H9 (cell line): Measurements from ENCODE around the gene POLDIP3. TPM values are rescaled to one million over a fixed set of nuclear protein-coding genes. Genes with fewer than 3 reads are reported as not detected.

Experiments used
- DNase-seq: peaks from one replicate; pipeline ENCODE4 v3.0.0-alpha.2; 2017
- H2AFZ ChIP-seq: one replicate; pipeline ENCODE4 v1.6.1; 2013; ENCODE audit warnings: mild to moderate bottlenecking, low read length, control low read depth, moderate library complexity
- H2AK5ac ChIP-seq: 2 replicates; pipeline ENCODE4 v1.6.1; 2013; ENCODE audit warnings: low read length, control low read depth, mixed read lengths; ENCODE audit not compliant: insufficient read length
- H2BK120ac ChIP-seq: one replicate; pipeline ENCODE4 v1.6.1; 2013; ENCODE audit warnings: low read depth, mild to moderate bottlenecking, low read length, control low read depth, inconsistent platforms; ENCODE audit not compliant: poor library complexity, severe bottlenecking
- H2BK12ac ChIP-seq: 2 replicates; pipeline ENCODE4 v1.6.1; 2013; ENCODE audit warnings: low read length, control low read depth, mixed read lengths, low read depth; ENCODE audit not compliant: insufficient read length
- H2BK15ac ChIP-seq: 2 replicates; pipeline ENCODE4 v1.6.1; 2013; ENCODE audit warnings: low read depth, low read length, control low read depth
- H2BK20ac ChIP-seq: one replicate; pipeline ENCODE4 v1.6.1; 2013; ENCODE audit warnings: low read depth, mild to moderate bottlenecking, low read length, control low read depth, inconsistent platforms; ENCODE audit not compliant: poor library complexity, severe bottlenecking
- H2BK5ac ChIP-seq: 2 replicates; pipeline ENCODE4 v1.6.1; 2013; ENCODE audit warnings: low read length, control low read depth, mixed read lengths; ENCODE audit not compliant: insufficient read length
- H3K14ac ChIP-seq: 2 replicates; pipeline ENCODE4 v1.6.1; 2013; ENCODE audit warnings: low read length, control low read depth; ENCODE audit not compliant: insufficient read depth
- H3K18ac ChIP-seq: 2 replicates; pipeline ENCODE4 v1.6.1; 2013; ENCODE audit warnings: low read depth, mild to moderate bottlenecking, mixed read lengths, low read length, control low read depth; ENCODE audit not compliant: insufficient read length
- H3K23ac ChIP-seq: 2 replicates; pipeline ENCODE4 v1.6.1; 2013; ENCODE audit warnings: low read length, control low read depth, mixed read lengths, low read depth; ENCODE audit not compliant: insufficient read length
- H3K23me2 ChIP-seq: 2 replicates; pipeline ENCODE4 v1.6.1; 2013; ENCODE audit warnings: low read depth, mild to moderate bottlenecking, mixed read lengths, low read length, control low read depth; ENCODE audit not compliant: insufficient read length, poor library complexity, severe bottlenecking
- H3K27ac ChIP-seq: 2 replicates; pipeline ENCODE4 v1.5.1; 2013; ENCODE audit warnings: low read length, control low read depth, mixed read lengths, low read depth; ENCODE audit not compliant: insufficient read length
- H3K27me3 ChIP-seq: 2 replicates; pipeline ENCODE4 v1.6.1; 2013; ENCODE audit warnings: low read length, control low read depth, inconsistent platforms; ENCODE audit not compliant: insufficient read depth
- H3K4ac ChIP-seq: 2 replicates; pipeline ENCODE4 v1.6.1; 2013; ENCODE audit warnings: low read depth, mild to moderate bottlenecking, control low read depth, inconsistent platforms, low read length, moderate library complexity
- H3K4me1 ChIP-seq: 2 replicates; pipeline ENCODE4 v1.6.1; 2013; ENCODE audit warnings: low read length, control low read depth, inconsistent platforms; ENCODE audit not compliant: insufficient read depth
- H3K4me2 ChIP-seq: 2 replicates; pipeline ENCODE4 v1.6.1; 2013; ENCODE audit warnings: low read length, control low read depth, mixed read lengths; ENCODE audit not compliant: insufficient read length, insufficient read depth
- H3K56ac ChIP-seq: 2 replicates; pipeline ENCODE4 v1.6.1; 2013; ENCODE audit warnings: low read depth, mild to moderate bottlenecking, mixed read lengths, low read length, control low read depth; ENCODE audit not compliant: insufficient read length
- H3K79me1 ChIP-seq: 2 replicates; pipeline ENCODE4 v1.6.1; 2013; ENCODE audit warnings: low read depth, mild to moderate bottlenecking, moderate library complexity, low read length, control low read depth, inconsistent platforms; ENCODE audit not compliant: insufficient read depth, poor library complexity, severe bottlenecking
- H3K79me2 ChIP-seq: 2 replicates; pipeline ENCODE4 v1.6.1; 2013; ENCODE audit warnings: low read length, control low read depth, inconsistent platforms; ENCODE audit not compliant: insufficient read depth
- H3K9ac ChIP-seq: 2 replicates; pipeline ENCODE4 v1.6.1; 2013; ENCODE audit warnings: low read length, control low read depth, mixed read lengths; ENCODE audit not compliant: insufficient read length; ENCODE audit errors: extremely low read depth
- H3K9me3 ChIP-seq: one replicate; pipeline ENCODE4 v1.6.1; 2013; ENCODE audit warnings: low read depth, low read length, inconsistent platforms; ENCODE audit not compliant: control insufficient read depth
- H3T11ph ChIP-seq: one replicate; pipeline ENCODE4 v1.6.1; 2013; ENCODE audit warnings: mild to moderate bottlenecking, low read length, control low read depth, inconsistent platforms
- H4K20me1 ChIP-seq: one replicate; pipeline ENCODE4 v1.6.1; 2013; ENCODE audit not compliant: control insufficient read depth, insufficient read length, insufficient read depth
- H4K5ac ChIP-seq: 2 replicates; pipeline ENCODE4 v1.6.1; 2013; ENCODE audit warnings: low read depth, mild to moderate bottlenecking, mixed read lengths, low read length, control low read depth; ENCODE audit not compliant: insufficient read length
- H4K8ac ChIP-seq: replicated peaks from 2 replicates; pipeline ENCODE4 v1.6.1; 2013; ENCODE audit warnings: low read length, control low read depth, mixed read lengths, low read depth; ENCODE audit not compliant: insufficient read length
- H4K91ac ChIP-seq: 2 replicates; pipeline ENCODE4 v1.6.1; 2013; ENCODE audit warnings: low read depth, mild to moderate bottlenecking, moderate library complexity, mixed read lengths, low read length, control low read depth; ENCODE audit not compliant: insufficient read length
- H3K27ac Mint-ChIP-seq, 3 experiments: 2 replicates in 2 of 3; 3 replicates in 1 of 3; pipeline ENCODE4 v1.8.0; 2020 to 2021; ENCODE audit warnings: mixed read lengths in 3 of 3, mild to moderate bottlenecking in 1 of 3, moderate library complexity in 1 of 3
- H3K27me3 Mint-ChIP-seq: 2 replicates; pipeline ENCODE4 v1.8.0; 2021; ENCODE audit warnings: low read depth, mild to moderate bottlenecking, moderate library complexity, mixed read lengths
- H3K36me3 Mint-ChIP-seq, 3 experiments: 2 replicates in 2 of 3; 3 replicates in 1 of 3; pipeline ENCODE4 v1.8.0; 2020 to 2021; ENCODE audit warnings: low read depth in 3 of 3, mixed read lengths in 3 of 3; ENCODE audit not compliant: insufficient read depth in 1 of 3
- H3K4me1 Mint-ChIP-seq, 2 experiments: 2 replicates each; pipeline ENCODE4 v1.8.0; 2020; ENCODE audit warnings: mixed read lengths in 2 of 2
- H3K4me3 Mint-ChIP-seq, 2 experiments: 2 replicates in 1 of 2; 3 replicates in 1 of 2; pipeline ENCODE4 v1.8.0; 2020 to 2021; ENCODE audit warnings: mild to moderate bottlenecking in 2 of 2, mixed read lengths in 2 of 2, moderate library complexity in 1 of 2
- H3K9me3 Mint-ChIP-seq, 2 experiments: 2 replicates in 1 of 2; 3 replicates in 1 of 2; pipeline ENCODE4 v1.8.0; 2020; ENCODE audit warnings: mild to moderate bottlenecking in 2 of 2, mixed read lengths in 2 of 2, moderate library complexity in 1 of 2
- WGBS: extraction: QIAGEN DNeasy Blood & Tissue Kit; methylation state at CpG from one replicate; pipeline ENCODE4 v1.1.7; 2013; ENCODE audit warnings: missing lambda C conversion rate, low lambda C conversion rate, mixed read lengths; ENCODE audit not compliant: insufficient read length; ENCODE audit errors: extremely low coverage; 5-methylcytosine and 5-hydroxymethylcytosine counted together
- total RNA-seq: library from RNA; stranded (reverse); gene quantifications from 2 replicates; pipeline ENCODE4 v1.2.1, GENCODE V29; 2021
- TF ChIP-seq, protein P1 (sequence below): fragments of 200-600 bp; sonication (generic); conservative IDR thresholded peaks from 3 replicates; pipeline ENCODE4 v1.8.0; 2021; ENCODE audit warnings: antibody characterized with exemption, mild to moderate bottlenecking

The POLDIP3 gene
- total RNA-seq, 1 experiment from 2014 or later: 90.8 TPM

DNA sequence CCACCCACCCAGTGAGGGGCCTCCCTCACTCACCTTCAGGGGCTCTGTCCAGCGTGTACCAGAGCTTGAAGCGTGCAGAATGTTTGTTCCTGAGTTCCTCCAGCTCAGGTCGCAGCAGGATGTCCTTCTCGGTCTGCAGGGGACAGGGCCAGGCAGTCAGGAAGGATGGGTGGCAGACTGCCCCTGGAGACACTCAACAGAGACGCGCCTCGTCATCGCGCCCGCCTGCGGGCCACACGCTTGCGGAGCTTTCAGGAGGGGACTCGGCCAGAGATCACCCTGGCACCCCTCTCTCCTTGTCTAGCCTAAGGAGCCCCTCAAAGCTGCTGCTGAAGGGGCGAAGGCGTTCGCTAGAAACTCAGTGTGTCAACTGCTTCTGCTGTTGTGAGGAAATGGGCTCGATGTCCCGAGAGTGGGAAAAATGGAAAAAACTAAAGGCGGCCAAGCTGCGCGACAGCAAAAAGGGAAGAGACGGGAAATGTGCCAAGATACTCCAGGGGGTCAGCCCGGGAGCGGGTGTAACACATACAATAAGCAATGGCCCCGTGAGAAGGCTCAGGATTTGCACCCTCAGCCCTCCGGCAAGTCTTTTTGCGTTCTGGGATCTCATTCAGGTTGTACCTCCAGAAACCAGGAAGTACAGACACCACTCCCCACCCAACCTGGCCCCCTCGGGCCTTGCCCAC lies 9.2 kb upstream of the POLDIP3 start:
- Histone ChIP-seq H4K91ac (no peak overlapping the region), H3K23ac (no peak overlapping the region), H2AK5ac (no peak overlapping the region), H3K79me2 (no peaks in the 10 kb centered on the region), H4K20me1 (no peaks in the 10 kb centered on the region), H3K9me3 (no peaks in the 10 kb centered on the region), H3T11ph (no peak overlapping the region), H3K56ac (no peak overlapping the region), H3K79me1 (no peaks in the 10 kb centered on the region), H3K23me2 (no peaks in the 10 kb centered on the region), H3K4me2 (no peak overlapping the region), H2BK120ac (no peak overlapping the region), H2BK20ac (no peak overlapping the region), H2BK15ac (no peak overlapping the region), H4K8ac (no peak overlapping the region), H3K14ac (no peak overlapping the region), H3K9ac (no peak overlapping the region), H3K27ac (no peak overlapping the region), H2BK12ac (no peak overlapping the region), H3K4me1 (no peaks in the 10 kb centered on the region), H2BK5ac (no peak overlapping the region), H4K5ac (no peak overlapping the region), H3K4ac (no peak overlapping the region), H3K27me3 (no peaks in the 10 kb centered on the region), H2AFZ (no peak overlapping the region), H3K18ac (no peak overlapping the region)
- Mint-ChIP-seq H3K27ac (peak overlapping the region in 2 of 3 experiments; percentile 34 to 63; a peak in 2 of 7 replicates), H3K36me3 (peaks cover 3 to 43% (median 33%) of the 10 kb centered on the region in 3 experiments), H3K4me1 (peaks cover 3 to 10% of the 10 kb centered on the region in 2 experiments; a peak in 3 of 4 replicates), H3K9me3 (no peaks in the 10 kb centered on the region), H3K27me3 (no peaks in the 10 kb centered on the region), H3K4me3 (no peak overlapping the region)
- DNase-seq: no peak
- no CpG with 5 or more reads among the region's 29 CpGs for WGBS
- TF ChIP-seq, protein P1, sequence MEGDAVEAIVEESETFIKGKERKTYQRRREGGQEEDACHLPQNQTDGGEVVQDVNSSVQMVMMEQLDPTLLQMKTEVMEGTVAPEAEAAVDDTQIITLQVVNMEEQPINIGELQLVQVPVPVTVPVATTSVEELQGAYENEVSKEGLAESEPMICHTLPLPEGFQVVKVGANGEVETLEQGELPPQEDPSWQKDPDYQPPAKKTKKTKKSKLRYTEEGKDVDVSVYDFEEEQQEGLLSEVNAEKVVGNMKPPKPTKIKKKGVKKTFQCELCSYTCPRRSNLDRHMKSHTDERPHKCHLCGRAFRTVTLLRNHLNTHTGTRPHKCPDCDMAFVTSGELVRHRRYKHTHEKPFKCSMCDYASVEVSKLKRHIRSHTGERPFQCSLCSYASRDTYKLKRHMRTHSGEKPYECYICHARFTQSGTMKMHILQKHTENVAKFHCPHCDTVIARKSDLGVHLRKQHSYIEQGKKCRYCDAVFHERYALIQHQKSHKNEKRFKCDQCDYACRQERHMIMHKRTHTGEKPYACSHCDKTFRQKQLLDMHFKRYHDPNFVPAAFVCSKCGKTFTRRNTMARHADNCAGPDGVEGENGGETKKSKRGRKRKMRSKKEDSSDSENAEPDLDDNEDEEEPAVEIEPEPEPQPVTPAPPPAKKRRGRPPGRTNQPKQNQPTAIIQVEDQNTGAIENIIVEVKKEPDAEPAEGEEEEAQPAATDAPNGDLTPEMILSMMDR: no peak
